Stimulated activated CD8-positive, alpha-beta memory T cell treated with anti-CD3 and anti-CD28 coated beads, Interleukin-12 subunit alpha, Interleukin-12 subunit beta, amount 100 ng/mL, for 24 hours (primary cell): Measurements from ENCODE around the gene HAUS7.

ENCODE experiments used
- DNase-seq: peaks from one replicate; pipeline ENCODE4 v3.0.0-alpha.2; 2020; ENCODE audit errors: extremely low read depth

HAUS7 gene

GRCh38 chrX:153455571-153455970 lies 14.8 kb downstream of the HAUS7 start:
- DNase-seq, result no peak

- no peak for DNase-seq
These were observed 15.3 kb downstream of the HAUS7 start for GRCh38 chrX:153454901-153455550.

- no peak for DNase-seq
These were observed 19.5 kb downstream of the HAUS7 start for GRCh38 chrX:153450949-153451277.

GRCh38 chrX:153450114-153450948 lies 20.0 kb downstream of the HAUS7 start:
- DNase-seq, result no peak

- no peak for DNase-seq
These were observed 20.8 kb downstream of the HAUS7 start for GRCh38 chrX:153449368-153450113.

GRCh38 chrX:153448556-153449367 lies 21.6 kb downstream of the HAUS7 start:
- no peak for DNase-seq

- DNase-seq, result no peak
These were observed 22.8 kb downstream of the HAUS7 start for GRCh38 chrX:153447581-153447960.

GRCh38 chrX:153446950-153447580 lies 23.3 kb downstream of the HAUS7 start:
- no peak for DNase-seq

GRCh38 chrX:153446636-153446936 lies 23.8 kb downstream of the HAUS7 start:
- no peak for DNase-seq

GRCh38 chrX:153445856-153446635 lies 24.3 kb downstream of the HAUS7 start, which contains the start of gene TREX2:
TSS of gene TREX2 (minus strand) at chrX:153446056. CDS start at chrX:153445430, 626 bp downstream.
- DNase-seq, result no peak

- DNase-seq, result no peak
These were observed 25.1 kb downstream of the HAUS7 start for GRCh38 chrX:153445106-153445855.

GRCh38 chrX:153444333-153445011 lies 25.9 kb downstream of the HAUS7 start:
- no peak for DNase-seq

GRCh38 chrX:153443476-153444332 lies 26.7 kb downstream of the HAUS7 start:
- no peak for DNase-seq

GRCh38 chrX:153442463-153442862 lies 27.9 kb downstream of the HAUS7 start:
- no peak for DNase-seq

- no peak for DNase-seq
These were observed 28.4 kb downstream of the HAUS7 start for GRCh38 chrX:153441981-153442380.

- no peak for DNase-seq
These were observed 29.1 kb downstream of the HAUS7 start for GRCh38 chrX:153441296-153441695.

GRCh38 chrX:153440556-153441135 lies 29.7 kb downstream of the HAUS7 start:
- DNase-seq, result no peak

GRCh38 chrX:153439977-153440376 lies 30.4 kb downstream of the HAUS7 start:
- no peak for DNase-seq
